ENCODE data around the gene SCGN.

DNA sequence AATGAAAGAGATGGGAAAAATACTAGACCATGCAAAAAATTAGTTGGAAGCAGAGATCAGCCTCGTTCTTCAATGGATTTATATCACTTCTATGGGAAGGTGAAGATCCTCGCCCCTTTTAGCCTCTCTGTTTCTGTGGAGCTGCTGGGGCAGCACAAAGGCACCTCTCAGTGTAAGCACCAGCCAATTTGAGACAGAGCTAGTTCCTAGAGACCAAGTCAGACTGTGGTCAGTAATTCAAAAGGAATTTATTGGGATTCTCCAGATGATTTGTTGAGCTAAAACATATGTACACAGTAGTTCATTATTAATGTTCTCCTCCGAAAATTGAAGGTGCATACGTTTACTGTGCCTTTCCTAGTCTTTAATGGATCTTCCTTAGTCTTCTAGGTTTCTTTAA lies 42.4 kb downstream of the SCGN start:
- TF ChIP-seq, protein P1, sequence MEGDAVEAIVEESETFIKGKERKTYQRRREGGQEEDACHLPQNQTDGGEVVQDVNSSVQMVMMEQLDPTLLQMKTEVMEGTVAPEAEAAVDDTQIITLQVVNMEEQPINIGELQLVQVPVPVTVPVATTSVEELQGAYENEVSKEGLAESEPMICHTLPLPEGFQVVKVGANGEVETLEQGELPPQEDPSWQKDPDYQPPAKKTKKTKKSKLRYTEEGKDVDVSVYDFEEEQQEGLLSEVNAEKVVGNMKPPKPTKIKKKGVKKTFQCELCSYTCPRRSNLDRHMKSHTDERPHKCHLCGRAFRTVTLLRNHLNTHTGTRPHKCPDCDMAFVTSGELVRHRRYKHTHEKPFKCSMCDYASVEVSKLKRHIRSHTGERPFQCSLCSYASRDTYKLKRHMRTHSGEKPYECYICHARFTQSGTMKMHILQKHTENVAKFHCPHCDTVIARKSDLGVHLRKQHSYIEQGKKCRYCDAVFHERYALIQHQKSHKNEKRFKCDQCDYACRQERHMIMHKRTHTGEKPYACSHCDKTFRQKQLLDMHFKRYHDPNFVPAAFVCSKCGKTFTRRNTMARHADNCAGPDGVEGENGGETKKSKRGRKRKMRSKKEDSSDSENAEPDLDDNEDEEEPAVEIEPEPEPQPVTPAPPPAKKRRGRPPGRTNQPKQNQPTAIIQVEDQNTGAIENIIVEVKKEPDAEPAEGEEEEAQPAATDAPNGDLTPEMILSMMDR (IDR thresholded peaks at IDR 0.05): no peak
- no peak for TF ChIP-seq POLR2A (IDR thresholded peaks at IDR 0.05)
- TF ChIP-seq POLR2AphosphoS5 (IDR thresholded peaks at IDR 0.05): no peak
- no peak for TF ChIP-seq EP300 (IDR thresholded peaks at IDR 0.05)

Measured in gastroesophageal sphincter (tissue), 3 donors.